ENCODE results near the gene GGNBP2.
"Not testable (repeated sequence)": the region's sequence is repeated elsewhere in the genome, so short reads cannot be mapped to it uniquely, and the experiment has no call there.

Gene GGNBP2

DNA sequence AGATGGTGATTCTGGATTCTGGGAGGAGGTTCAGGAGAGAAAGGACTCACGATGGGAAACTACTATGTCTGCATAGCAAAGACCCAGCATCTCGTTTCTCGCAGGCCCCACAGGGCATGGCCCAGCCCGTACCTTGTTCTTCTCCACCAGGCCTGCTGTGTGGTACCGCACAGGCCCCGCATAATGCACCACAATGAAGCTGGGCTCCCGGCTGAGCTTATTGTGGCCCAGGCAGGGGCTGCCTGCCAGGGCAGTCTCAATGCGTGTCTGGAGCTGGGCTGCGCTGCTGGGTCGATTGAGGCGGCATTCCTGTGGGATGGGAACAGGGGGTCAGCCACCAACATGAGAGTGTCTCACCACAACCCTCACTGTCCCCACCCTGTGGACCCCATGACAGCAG is 37.9 kb upstream of the GGNBP2 start:
- TF ChIP-seq, protein P1, sequence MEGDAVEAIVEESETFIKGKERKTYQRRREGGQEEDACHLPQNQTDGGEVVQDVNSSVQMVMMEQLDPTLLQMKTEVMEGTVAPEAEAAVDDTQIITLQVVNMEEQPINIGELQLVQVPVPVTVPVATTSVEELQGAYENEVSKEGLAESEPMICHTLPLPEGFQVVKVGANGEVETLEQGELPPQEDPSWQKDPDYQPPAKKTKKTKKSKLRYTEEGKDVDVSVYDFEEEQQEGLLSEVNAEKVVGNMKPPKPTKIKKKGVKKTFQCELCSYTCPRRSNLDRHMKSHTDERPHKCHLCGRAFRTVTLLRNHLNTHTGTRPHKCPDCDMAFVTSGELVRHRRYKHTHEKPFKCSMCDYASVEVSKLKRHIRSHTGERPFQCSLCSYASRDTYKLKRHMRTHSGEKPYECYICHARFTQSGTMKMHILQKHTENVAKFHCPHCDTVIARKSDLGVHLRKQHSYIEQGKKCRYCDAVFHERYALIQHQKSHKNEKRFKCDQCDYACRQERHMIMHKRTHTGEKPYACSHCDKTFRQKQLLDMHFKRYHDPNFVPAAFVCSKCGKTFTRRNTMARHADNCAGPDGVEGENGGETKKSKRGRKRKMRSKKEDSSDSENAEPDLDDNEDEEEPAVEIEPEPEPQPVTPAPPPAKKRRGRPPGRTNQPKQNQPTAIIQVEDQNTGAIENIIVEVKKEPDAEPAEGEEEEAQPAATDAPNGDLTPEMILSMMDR (IDR thresholded peaks at IDR 0.05; ENCODE audit: extremely low read depth, insufficient read depth, missing control alignments) = no peak
- DNase-seq (ENCODE audit: low spot score) = no peak
- in situ Hi-C loops (cut with MboI; ENCODE audit: low pct_unique_long_range_greater_than_20kb, low sequenced_read_pairs, unreplicated experiment) = no loop called here

DNA sequence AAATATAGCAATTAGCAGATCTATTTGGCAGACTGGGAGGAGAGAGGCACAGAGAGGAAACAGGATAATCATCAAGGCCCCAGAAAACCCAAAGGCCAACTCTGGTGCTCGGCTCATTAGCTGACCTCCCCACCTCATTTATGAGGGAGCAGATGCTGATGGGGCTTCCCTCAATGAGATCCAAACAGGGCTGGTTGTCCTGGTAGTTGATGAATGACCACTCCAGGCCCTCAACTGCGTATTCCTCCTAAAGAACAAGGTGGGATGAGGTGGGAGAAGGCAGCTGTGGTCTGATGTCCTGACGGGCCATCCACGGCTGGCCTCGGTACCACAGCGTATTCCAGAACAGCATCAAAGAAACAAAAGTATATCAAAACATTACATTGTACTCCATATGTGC is 37.5 kb upstream of the GGNBP2 start:
- in situ Hi-C loops (cut with MboI; ENCODE audit: low pct_unique_long_range_greater_than_20kb, low sequenced_read_pairs, unreplicated experiment) = no loop called here
- TF ChIP-seq, protein P1 (IDR thresholded peaks at IDR 0.05; ENCODE audit: extremely low read depth, insufficient read depth, missing control alignments) = no peak
- no peak for DNase-seq (ENCODE audit: low spot score)

DNA sequence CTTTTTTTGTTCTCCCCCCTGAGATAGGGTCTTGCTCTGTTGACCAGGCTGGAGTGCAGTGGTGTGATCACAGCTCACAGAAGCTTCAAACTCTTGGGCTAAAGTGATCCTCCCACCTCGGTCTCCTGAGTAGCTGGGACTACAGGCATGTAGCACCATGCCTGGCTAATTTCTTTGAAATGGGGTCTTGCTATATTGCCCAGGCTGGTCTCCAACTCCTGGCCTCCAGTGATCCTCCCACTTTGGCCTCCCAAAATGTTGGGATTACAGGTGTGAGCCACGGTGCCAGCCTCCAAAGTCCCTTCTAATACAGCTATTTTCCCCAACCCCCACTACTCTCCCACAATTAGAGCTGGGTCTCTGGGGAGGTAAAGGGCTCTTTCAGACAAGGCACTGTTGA is 36.3 kb upstream of the GGNBP2 start:
- in situ Hi-C loops (cut with MboI; ENCODE audit: low pct_unique_long_range_greater_than_20kb, low sequenced_read_pairs, unreplicated experiment); DNase-seq (ENCODE audit: low spot score): not testable (repeated sequence)

DNA sequence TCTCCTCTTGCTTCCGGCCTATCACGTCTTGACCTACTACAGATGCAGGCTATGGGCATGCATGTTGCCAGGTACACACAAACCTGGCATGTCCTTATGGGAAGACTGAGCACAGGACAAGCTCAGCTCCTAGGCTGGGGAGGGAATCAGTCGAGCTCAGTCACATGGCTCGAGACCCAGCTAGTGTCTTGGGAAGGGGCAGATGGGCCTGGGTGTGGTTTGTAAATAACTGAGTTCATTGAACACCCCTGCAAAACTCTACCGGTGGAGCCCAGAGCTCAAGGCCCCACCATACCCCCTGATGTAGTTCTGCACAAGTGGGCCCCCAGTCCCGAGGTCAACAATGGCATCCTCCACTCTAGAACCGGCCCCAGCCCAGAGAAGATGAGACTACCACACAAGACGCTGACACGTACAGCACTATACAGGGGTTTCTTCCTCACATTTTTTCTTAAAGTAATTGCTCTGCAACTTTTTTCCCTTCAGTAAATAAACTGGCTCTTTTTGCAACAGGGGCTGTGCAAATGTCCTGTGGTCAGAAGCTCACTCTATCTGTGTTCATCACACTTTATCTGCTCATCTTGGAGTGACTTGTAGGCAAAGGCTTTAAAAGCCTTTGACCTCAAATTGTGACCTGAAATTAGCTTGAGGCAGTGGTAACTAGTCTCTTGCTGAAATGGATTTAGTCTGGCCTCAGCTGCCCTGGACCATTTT is 35.3 kb upstream of the GGNBP2 start:
- no peak for DNase-seq (ENCODE audit: low spot score)
- TF ChIP-seq, protein P1 (IDR thresholded peaks at IDR 0.05; ENCODE audit: extremely low read depth, insufficient read depth, missing control alignments) = no peak
- in situ Hi-C loops (cut with MboI; ENCODE audit: low pct_unique_long_range_greater_than_20kb, low sequenced_read_pairs, unreplicated experiment) = no loop called here

DNA sequence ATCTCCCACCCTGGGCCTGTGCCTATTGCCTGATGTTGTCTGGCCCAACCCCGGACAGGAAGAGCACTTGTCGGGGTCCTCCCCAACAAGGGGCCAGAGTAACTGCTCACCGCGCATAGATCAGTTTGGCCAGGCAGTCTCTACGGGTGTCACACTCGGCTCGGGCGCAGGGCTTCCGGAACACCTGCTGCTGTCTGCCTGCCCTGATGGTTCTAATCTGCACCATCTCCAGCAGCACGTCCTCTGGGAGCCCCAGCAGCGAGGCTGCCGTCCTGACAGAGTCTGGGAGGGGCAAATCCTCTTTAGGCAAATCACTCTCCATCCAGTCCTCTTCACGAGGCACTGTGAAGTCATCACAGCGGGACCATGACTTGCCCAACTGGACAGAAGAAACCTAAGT is 34.1 kb upstream of the GGNBP2 start:
- in situ Hi-C loops (cut with MboI; ENCODE audit: low pct_unique_long_range_greater_than_20kb, low sequenced_read_pairs, unreplicated experiment) = no loop called here
- TF ChIP-seq, protein P1 (IDR thresholded peaks at IDR 0.05; ENCODE audit: extremely low read depth, insufficient read depth, missing control alignments) = no peak
- no peak for DNase-seq (ENCODE audit: low spot score)

DNA sequence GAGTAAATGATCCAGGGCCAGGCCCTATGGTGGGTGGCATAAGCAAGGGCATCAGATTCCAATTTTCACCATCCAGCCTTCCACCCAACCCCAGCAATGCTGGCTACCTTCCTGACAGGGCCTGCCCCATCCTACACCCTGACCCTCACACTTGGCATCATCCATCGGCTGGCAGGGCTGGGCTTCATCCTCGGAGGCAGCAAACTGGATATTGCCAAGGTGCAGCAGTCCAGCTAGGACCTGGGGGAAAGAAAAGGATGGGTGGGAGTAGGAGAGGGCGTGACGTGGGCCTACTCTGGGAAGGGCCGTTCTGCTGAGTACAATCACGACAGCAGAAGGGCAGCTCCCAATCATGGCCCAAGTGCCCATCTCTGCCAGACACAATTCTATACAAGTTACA is 33.5 kb upstream of the GGNBP2 start:
- TF ChIP-seq, protein P1 (IDR thresholded peaks at IDR 0.05; ENCODE audit: extremely low read depth, insufficient read depth, missing control alignments) = no peak
- DNase-seq (ENCODE audit: low spot score) = no peak
- in situ Hi-C loops (cut with MboI; ENCODE audit: low pct_unique_long_range_greater_than_20kb, low sequenced_read_pairs, unreplicated experiment) = no loop called here

DNA sequence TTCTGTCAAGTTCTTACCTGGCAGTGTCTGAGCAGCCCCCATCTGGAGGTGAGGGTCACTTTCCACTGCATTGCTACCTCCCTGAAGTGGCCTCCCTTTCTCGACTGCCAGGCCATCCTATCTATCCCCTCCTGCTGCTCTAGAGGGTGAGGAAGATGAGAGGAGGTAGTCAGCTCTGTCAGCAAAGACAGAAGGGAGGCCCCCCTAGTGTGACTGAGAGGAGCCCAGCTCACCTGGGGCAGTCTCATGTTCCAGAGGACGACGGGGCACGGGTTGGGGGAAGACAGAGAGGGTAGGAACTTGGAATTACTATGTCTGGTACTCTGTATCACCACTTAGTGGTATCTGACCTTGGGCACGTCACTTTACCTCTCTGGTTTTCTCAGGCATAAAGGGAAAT is 32.1 kb upstream of the GGNBP2 start:
- TF ChIP-seq, protein P1 (IDR thresholded peaks at IDR 0.05; ENCODE audit: extremely low read depth, insufficient read depth, missing control alignments) = no peak
- no peak for DNase-seq (ENCODE audit: low spot score)
- in situ Hi-C loops (cut with MboI; ENCODE audit: low pct_unique_long_range_greater_than_20kb, low sequenced_read_pairs, unreplicated experiment) = no loop called here
